Measurements from ENCODE around the gene SLITRK1.

Gene SLITRK1

DNA sequence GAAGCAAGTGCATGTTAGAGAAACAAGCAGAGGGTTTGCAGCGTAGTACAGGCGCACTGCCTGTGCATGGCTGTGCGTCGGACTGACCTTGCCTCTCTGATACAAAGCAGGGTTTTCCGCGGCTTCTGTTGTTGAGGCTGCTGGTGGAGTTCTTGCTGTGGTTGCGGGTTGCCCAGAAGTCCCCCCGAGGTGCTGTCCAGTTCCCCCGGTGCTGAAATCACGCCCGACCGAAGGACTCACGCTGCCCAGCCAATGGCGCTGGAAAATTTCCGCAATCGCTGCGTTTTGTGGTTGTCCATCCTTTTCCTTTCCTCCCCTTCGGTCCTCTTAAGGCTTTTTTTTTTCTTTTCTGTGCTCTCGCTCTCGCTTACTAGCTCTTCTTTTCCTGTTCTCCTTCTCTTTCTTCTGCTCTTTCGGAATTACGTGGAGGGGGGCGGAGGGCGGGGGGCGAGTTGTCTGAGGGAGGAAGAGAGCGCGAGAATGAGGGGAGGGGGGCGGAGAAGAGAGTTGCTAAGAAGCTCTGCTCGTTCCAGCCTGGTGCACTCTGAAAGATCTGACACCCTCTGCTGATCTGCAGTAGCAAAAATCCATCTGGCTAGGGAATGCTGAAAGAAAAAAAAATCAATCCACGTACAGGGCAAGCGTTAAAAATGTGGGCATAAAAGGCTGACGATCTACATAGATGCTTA, at the start of gene SLITRK1:
Gene SLITRK1, minus strand, starts transcription at position 558 of the 689 bp plus-strand sequence. CDS start 967 bp downstream, outside the sequence.
- DNase-seq: no peak

DNA sequence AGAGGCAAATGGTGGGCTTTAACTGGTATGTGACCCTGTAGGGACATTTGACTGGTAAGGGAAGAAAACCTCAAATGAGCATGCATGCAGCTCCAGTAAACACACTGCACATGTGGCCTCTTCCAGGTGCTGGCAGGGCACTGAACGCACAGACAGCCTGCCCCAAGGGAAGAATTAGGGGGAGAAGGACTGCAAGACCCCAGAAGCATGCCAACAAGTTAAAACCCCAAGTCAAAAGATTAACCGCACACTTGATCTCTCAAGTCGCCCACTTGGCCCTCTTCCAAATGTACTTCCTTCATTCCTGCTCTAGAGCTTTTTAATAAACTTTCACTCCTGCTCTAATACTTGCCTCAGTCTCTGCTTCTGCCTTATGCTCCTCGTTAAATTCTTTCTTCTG, 46.9 kb upstream of the SLITRK1 start:
- DNase-seq: no peak

DNA sequence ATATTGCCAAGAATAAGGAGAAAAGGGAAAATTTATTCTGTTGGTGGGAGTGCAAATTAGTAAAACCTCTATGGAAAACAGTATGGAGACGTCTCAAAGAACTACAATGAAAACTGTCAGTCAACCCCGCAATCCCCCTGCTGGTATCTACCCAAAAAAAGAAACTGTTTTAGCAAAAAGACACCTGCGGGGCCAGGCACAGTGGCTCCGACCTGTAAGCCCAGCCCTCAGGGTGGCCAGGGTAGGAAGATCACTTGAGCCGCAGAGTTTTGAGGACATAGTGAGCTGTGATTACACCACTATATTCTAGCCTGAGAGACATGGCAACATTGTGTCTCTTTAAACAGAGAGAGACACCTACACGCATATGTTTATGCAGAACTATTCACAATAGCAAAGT, 37.5 kb upstream of the SLITRK1 start:
- no peak for DNase-seq

DNA sequence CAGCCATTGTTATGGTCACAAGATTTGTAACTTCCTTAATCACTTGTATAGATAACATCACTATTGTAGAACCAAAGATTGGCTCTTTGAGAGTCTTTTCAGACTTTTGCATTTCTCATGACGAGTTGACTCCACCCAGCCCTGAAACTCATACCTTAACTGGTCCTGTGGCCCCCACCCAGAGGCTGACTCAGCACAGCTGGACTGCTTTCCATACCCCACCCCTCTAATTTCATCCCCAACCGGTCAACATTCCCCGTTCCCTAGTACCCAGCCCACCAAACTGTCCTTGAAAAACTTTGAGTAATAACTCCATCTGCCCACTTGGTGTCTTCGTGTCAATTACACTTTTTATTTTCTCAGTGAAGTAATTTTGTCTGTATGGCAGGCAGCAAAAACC, 32.1 kb upstream of the SLITRK1 start:
- no peak for DNase-seq

DNA sequence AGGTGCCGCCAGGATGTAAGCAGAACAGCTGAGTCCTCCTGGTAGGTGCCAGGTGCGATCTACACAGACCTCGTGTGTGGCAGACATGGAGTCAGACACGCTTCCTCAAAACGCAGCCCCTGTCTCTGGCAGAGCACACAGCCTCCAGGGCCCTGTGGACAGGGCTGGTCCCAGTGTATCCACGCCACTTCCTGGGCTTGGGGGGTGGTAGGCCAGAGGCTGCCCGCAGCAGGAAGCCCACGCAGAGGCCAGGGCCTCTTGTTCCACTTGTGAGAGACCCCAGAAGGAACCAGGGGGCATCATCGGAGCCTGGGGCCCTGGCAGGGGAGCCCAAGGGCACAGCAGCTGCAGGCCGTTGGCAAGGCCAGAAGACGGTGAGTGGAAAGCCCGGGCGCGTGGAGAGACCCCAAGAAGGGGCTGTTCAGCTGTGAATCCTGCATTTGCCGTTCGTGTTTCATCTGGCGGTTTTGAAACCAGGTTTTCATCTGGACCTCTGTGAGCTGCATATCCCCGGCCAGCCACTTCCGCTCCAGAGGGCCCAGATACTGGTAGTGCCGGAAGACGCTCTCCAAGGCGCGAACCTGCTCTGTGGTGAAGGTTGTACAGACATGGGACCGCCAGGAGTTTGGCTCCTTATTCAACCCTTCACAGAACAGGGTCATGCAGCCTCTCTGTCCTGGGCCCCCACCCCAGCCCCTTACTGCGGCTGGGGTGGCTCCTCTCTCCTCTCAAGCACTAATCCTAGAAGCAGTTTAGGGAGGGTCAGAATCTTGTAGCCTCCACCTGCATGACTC, 25.1 kb upstream of the SLITRK1 start:
- DNase-seq: no peak

DNA sequence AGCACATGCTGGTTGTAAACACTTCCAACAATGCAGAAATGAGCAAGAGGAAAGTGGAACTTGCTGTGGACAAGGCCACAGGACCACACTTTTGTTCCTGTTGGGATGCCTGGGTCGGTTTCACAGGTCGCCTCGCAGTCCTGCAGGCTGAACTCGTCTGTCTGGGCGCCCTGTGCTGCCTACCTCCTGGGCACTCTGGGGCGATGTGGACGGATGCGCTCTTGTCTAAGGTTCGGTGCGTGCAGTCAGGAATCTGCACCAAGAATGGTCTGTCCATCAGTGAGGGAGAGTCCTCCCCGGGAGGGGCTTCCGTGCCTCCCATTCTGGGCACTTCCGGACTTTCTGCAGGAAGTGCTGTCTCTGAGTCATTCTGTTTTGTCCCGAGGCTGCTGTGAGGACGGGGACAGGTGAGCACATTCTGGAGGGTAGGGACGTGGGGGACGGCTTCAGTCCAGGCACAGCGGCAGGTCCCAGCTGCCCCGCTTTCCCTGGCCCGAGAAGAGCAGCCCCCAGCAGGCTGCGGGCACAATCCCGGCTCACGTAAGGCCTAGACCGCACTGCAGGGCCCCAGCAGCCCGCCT, 24.1 kb upstream of the SLITRK1 start:
- DNase-seq: no peak

DNA sequence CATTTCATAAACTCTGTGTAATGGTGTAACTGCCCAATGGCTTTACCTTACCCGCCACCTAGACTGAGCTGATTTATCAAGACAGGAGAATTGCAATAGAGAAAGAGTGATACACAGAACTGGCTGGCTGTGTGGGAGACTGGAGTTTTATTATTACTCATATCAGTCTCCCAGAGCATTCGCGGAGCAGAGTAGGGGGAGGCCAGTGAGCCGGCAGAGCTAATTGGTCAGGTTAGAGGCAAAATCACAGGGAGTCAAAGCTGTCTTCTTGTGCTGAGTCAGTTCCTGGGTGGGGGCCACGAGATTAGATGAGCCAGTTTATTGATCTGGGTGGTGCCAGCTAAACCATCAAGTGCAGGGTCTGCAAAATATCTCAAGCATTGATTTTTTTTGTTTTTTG, 23.4 kb upstream of the SLITRK1 start:
- DNase-seq: no peak

DNA sequence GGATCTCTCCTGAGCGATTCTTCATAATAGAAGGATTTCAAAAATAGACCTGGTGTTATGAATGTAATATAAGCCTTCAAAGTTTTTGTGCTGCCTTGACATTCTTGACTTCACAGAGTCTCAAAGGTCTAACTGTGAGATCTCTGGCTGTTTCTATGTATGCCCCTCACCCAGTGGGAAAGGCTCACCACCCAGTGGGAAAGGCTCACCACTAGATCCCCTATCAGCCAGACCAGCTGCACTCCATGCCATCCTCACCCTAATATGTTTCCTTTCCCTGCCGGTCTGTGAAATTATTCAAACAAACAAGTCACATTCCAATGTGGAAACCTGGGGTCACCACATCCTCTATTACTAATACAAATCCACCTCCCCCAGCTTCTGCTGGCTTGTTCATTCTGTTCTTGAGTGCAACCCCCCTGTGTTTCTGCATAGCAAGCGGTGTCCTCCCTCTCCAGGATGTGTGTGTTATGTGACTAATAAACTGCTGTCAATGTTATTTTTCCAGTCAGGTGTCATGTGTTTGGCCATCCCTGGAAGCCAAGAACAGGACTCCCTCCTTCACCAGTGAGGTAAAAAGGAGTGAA, 13.8 kb upstream of the SLITRK1 start:
- DNase-seq: no peak

DNA sequence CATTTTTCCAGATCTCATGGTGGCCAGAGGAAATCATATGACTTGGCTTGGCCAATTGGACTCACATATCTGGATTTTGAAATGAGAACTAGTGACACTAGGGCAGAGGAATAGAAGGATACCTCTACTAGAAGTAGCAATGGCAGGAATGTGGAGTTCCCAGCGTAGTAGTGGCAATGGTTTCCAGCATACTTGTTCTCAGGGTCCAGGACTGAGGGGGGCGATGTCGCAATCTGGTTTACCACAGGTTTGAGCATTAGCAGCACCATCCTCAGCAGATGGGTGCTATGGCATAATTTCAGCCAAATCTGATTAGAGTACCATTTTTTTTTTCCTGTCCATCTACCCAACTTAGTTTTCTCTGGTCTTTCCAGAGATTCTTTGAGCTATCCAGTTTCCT, 8.1 kb upstream of the SLITRK1 start:
- no peak for DNase-seq

DNA sequence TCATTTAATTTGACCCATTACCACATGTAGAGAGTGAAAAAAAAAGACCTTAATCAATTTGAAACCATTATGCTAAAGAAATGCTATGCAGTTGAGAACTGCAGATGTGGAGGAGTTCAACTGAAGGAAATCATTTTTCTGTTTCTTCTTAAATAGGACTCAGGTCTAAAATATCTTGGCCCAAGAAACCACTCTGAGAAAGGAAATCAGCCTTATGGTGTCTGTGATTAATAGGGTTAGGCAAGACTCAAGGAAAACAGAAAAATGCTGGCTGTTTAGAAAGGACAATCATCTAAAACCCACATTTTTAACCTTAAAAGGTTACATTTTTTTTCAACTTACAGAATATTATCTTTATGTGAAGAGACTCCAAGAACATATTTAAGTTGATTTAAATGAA, 1.9 kb upstream of the SLITRK1 start:
- DNase-seq: no peak

GRCh38 chr13:83883061-83883523, 818 bp upstream of the SLITRK1 start:
- no peak for DNase-seq

GRCh38 chr13:83882606-83882959, 309 bp upstream of the SLITRK1 start:
- DNase-seq: no peak

DNA sequence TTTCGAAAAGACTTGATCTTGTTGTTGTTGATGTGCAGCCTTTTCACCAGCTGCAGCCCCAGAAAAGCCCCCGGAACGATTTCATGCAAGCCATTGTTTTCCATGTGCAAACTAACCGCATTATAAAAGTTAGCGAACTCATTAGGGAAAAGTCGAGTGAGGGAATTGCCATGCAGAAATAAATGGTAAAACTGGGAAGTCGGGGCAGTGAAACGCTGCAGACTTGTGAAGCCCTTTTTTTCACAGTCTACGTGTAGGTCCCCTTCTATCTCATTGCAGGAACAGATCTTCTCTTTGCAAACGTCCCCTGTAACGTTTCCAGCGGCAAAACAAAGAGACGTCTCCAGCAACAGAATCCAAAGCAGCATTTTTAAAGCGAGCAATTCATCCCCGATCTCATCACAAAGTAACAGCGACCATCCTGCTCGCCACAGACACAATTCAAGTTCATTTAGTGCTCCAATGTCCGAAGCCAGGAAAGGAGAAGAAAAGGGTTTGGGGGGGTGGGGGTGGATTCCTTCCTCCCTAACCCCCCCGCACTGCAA, 1.1 kb downstream of the SLITRK1 start:
- no peak for DNase-seq

GRCh38 chr13:83880275-83881139, 1.8 kb downstream of the SLITRK1 start:
- DNase-seq: no peak

DNA sequence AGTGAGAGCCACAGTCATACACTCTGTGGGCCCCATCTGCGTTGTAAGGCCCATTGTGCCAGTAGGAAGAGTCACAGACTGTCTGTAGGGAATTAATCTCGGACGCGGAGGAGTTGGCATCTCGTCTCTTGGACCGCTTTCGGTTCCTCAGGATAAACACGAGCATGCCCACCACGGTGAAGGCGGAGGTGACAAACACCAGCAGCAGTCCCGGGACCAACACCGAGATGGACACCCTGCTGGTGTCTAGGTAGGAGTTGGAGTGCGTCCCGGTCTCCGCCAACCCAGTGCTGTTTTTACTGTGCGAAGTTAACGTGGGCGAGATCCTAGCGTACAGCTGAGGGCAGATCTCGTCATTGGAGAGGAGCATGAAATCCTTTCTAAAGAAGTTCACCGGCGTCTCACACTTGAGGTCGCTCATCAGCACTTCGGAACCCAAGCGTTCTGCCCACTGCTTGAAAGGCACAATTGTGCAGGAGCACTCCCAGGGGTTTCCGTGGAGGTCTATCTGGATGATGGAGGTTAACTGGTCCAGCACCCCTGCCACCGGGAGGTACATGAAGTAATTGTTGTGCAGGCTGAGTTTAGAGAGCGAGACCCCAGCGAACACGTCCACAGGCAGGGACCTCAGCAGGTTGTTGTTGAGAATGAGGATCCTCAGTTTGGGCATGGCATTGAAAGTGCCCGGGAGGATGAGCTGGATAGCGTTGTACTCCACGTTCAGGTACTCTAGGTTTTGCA, 2.7 kb downstream of the SLITRK1 start:
- no peak for DNase-seq

DNA sequence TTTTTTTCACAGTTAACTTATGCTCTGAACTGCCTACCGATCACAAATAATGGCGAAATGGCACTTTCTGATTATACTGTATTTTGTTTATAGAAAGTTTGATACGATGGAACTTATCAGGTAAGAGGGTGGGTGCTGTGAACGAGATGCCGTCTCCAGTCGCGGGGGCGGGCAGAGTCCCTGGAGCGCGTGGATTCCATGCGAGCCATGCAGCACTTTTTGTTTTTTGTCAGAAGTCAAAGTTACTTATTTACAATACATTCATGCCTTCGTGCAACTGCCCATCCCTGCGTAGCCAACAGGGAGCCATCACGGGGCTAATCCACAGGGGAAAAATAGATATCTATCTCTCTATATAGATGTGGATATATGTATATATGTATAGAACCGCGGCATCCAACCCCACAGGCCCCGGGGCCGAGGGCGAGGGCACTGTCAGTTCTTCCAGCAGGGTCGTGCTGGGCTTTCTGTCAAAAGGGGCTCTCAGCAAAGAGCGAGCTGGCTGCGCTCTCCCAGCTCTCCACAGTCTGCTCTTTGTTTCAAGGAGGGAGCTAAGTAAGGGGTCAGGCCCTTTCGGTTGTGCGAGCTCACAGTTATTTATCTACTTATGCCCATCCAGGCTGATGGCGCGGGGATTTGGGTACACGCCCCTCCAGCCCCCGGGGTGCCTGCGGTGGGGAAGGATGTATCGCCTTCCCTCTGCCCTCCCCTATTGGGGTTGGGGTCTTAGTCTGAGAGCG, 3.4 kb downstream of the SLITRK1 start:
- no peak for DNase-seq

DNA sequence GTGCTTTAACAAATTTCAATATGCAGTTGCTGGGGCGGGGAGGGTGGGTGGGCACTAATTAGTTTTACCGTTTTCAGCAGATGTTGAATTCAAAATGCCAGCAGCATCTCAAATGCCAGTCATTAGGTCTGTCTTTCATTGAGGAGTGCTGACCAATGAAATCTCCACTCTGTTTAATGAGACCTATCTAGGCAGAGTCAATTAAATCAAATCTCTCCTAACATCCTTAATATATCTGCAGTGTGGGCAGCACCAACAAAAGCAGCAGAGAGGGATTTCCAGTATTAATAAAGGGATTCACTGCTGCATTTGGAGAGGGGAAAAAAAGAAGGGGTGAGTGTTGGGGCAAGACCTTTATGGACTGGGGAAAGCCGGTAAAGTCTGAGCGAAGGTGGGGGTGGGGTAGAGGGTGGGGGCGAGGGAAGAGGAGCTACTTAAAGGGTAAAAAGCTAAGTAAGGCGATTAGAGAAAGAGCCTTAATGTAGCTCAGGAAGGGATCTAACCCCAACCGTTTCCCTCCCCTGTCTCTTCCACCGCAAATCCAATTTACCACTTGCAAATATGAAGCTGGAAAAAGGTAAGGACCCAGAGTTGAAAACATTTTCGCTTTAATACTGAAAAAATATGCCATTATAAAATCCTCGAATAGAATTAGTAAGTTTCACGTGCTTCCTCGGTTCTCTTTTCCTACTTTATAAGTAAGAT, 4.5 kb downstream of the SLITRK1 start:
- DNase-seq: no peak

DNA sequence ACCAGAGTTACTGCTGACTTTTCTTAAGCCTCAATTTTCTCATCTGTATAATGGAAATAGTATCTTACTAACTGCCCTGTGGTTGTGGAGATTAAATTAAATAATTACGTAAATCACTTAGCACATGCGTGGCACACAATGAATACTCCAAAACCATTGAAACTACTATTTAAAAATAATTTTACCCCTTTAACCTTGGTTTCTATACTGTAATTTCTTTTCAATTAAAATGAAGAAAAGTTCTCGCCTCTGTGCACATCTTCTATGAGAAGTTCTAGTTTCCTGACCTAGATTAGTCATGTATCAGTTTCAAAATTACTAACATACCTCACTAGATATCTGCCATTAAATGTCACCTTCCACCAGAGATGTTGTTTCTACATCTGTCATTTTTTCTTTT, 5.7 kb downstream of the SLITRK1 start:
- no peak for DNase-seq

- DNase-seq: no peak
Observed at GRCh38 chr13:83867708-83868107, 14.6 kb downstream of the SLITRK1 start.
